Caco-2 (cell line): ENCODE measurements around the gene CSTPP1. TPM values are rescaled to one million over a fixed set of nuclear protein-coding genes. Genes with fewer than 3 reads are reported as not detected.

Experiments used
- BruUV-seq: library from RNA; stranded (reverse); fragments of 400-500 nt; replicated peaks from 2 replicates; lab custom pipeline; 2021; lab: Mats Ljungman, UMichigan
- CTCF ChIA-PET: fragments of 300-600 bp; sonication (Branson Sonifier 250); formaldehyde crosslinking; loops from one replicate; lab custom pipeline; 2022; ENCODE audit warnings: antibody characterized with exemption; lab: Charles Lee
- POLR2A ChIA-PET: fragments of 300-600 bp; sonication (Branson Sonifier 250); formaldehyde crosslinking; loops from one replicate; lab custom pipeline; 2022; ENCODE audit warnings: antibody characterized with exemption; lab: Charles Lee
- DNase-seq, 2 experiments: peaks; one replicate each; pipeline versions ENCODE4 v3.0.0 to v3.0.0-alpha.2; 2020 to 2022
- H3K27me3 ChIP-seq: replicated peaks from 2 replicates; pipeline ENCODE4 v1.6.0; 2011; ENCODE audit warnings: low read length; ENCODE audit not compliant: control insufficient read depth, insufficient read depth
- H3K36me3 ChIP-seq: 2 replicates; pipeline ENCODE4 v1.5.1; 2011; ENCODE audit warnings: low read length; ENCODE audit not compliant: control insufficient read depth, insufficient read depth
- H3K4me1 ChIP-seq: fragments of 250-450 bp; sonication (Bioruptor Pico); 2 replicates; pipeline ENCODE4 v1.5.1; 2020; ENCODE audit warnings: mild to moderate bottlenecking
- H3K4me3 ChIP-seq: 2 replicates; pipeline ENCODE4 v1.5.1; 2011; ENCODE audit warnings: low read depth, mild to moderate bottlenecking, control low read depth, low read length
- H3K9me3 ChIP-seq: fragments of 250-450 bp; sonication (Bioruptor Pico); 2 replicates; pipeline ENCODE4 v1.5.1; 2020; ENCODE audit warnings: mild to moderate bottlenecking, moderate library complexity
- H3K27ac Mint-ChIP-seq: one replicate; pipeline ENCODE4 v1.8.0; 2022; ENCODE audit warnings: mixed read lengths; ENCODE audit not compliant: unreplicated experiment
- H3K27me3 Mint-ChIP-seq: one replicate; pipeline ENCODE4 v1.8.0; 2022; ENCODE audit warnings: mixed read lengths; ENCODE audit not compliant: insufficient read depth, unreplicated experiment
- H3K36me3 Mint-ChIP-seq: one replicate; pipeline ENCODE4 v1.8.0; 2022; ENCODE audit warnings: mild to moderate bottlenecking, mixed read lengths; ENCODE audit not compliant: insufficient read depth, unreplicated experiment
- H3K4me1 Mint-ChIP-seq: one replicate; pipeline ENCODE4 v1.8.0; 2022; ENCODE audit warnings: low read depth, mixed read lengths; ENCODE audit not compliant: unreplicated experiment
- H3K4me3 Mint-ChIP-seq: one replicate; pipeline ENCODE4 v1.8.0; 2022; ENCODE audit warnings: mild to moderate bottlenecking, moderate library complexity, mixed read lengths; ENCODE audit not compliant: unreplicated experiment
- H3K9me3 Mint-ChIP-seq: one replicate; pipeline ENCODE4 v1.8.0; 2022; ENCODE audit warnings: mixed read lengths; ENCODE audit not compliant: unreplicated experiment
- CTCF ChIP-seq, 2 experiments: fragments of 200-600 bp in 1 of 2; IDR thresholded peaks; 1 replicate in 1 of 2; 2 replicates in 1 of 2; pipeline versions ENCODE4 v1.5.1 to v1.8.0; 2011 to 2022; ENCODE audit warnings: antibody characterized with exemption in 1 of 2, control low read depth in 1 of 2, inconsistent platforms in 1 of 2, low read depth in 1 of 2, low read length in 1 of 2, mild to moderate bottlenecking in 1 of 2, moderate library complexity in 1 of 2; ENCODE audit not compliant: insufficient read depth in 1 of 2, severe bottlenecking in 1 of 2, unreplicated experiment in 1 of 2
- intact Hi-C: fragments of 100-400 bp; cut with micrococcal nuclease; formaldehyde crosslinking; loops from one replicate; pipeline ENCODE4 v1.10.0; 2022; ENCODE audit not compliant: unreplicated experiment
- total RNA-seq: library from RNA; stranded (reverse); gene quantifications from 2 replicates; pipeline ENCODE4 v1.2.3, GENCODE V29; 2022

Gene CSTPP1
- total RNA-seq, 1 experiment from 2014 or later, result 22.9 TPM

GRCh38 chr11:47007579-47007978 lies 71.0 kb downstream of the CSTPP1 start:
- no peaks in the 10 kb centered on the region for H3K27me3 ChIP-seq
- BruUV-seq, result no TSS peak
- ChIA-PET CTCF (no interaction called here), POLR2A (no interaction called here)
- Mint-ChIP-seq H3K27me3 (no peaks in the 10 kb centered on the region), H3K36me3 (no peaks in the 10 kb centered on the region), H3K9me3 (no peaks in the 10 kb centered on the region), H3K4me1 (peaks cover 6% of the 10 kb centered on the region), H3K4me3 (no peak overlapping the region), H3K27ac (no peak overlapping the region)
- peaks cover 12% of the 10 kb centered on the region for H3K4me1 ChIP-seq
- no peaks in the 10 kb centered on the region for H3K36me3 ChIP-seq
- TF ChIP-seq CTCF (IDR thresholded peaks at IDR 0.05; ENCODE audit: insufficient read depth in 1 of 2, low read depth in 1 of 2, low read length in 1 of 2, severe bottlenecking in 1 of 2, unreplicated experiment in 1 of 2), result no peak
- no peaks in the 10 kb centered on the region for H3K9me3 ChIP-seq
- no peak for DNase-seq
- intact Hi-C loops, result no loop called here
- H3K4me3 ChIP-seq, result no peak overlapping the region

GRCh38 chr11:47010179-47010578 lies 73.6 kb downstream of the CSTPP1 start:
- Histone ChIP-seq H3K27me3 (no peaks in the 10 kb centered on the region), H3K36me3 (no peaks in the 10 kb centered on the region), H3K9me3 (no peaks in the 10 kb centered on the region), H3K4me1 (peaks cover 5% of the 10 kb centered on the region), H3K4me3 (no peak overlapping the region)
- intact Hi-C loops, result no loop called here
- Mint-ChIP-seq H3K4me1 (no peaks in the 10 kb centered on the region), H3K36me3 (no peaks in the 10 kb centered on the region), H3K4me3 (no peak overlapping the region), H3K27ac (no peak overlapping the region), H3K9me3 (no peaks in the 10 kb centered on the region), H3K27me3 (no peaks in the 10 kb centered on the region)
- TF ChIP-seq CTCF (IDR thresholded peaks at IDR 0.05; ENCODE audit: insufficient read depth in 1 of 2, low read depth in 1 of 2, low read length in 1 of 2, severe bottlenecking in 1 of 2, unreplicated experiment in 1 of 2), result no peak
- ChIA-PET CTCF (no interaction called here), POLR2A (no interaction called here)
- no peak for DNase-seq
- no TSS peak for BruUV-seq

- POLR2A ChIA-PET, result no interaction called here
- Mint-ChIP-seq H3K27ac (no peak overlapping the region), H3K27me3 (no peaks in the 10 kb centered on the region), H3K4me1 (no peaks in the 10 kb centered on the region), H3K4me3 (no peak overlapping the region), H3K36me3 (no peaks in the 10 kb centered on the region), H3K9me3 (no peaks in the 10 kb centered on the region)
- no TSS peak for BruUV-seq
- intact Hi-C loops, result no loop called here
- CTCF ChIA-PET, result no interaction called here
- Histone ChIP-seq H3K27me3 (no peaks in the 10 kb centered on the region), H3K9me3 (no peaks in the 10 kb centered on the region), H3K4me1 (no peaks in the 10 kb centered on the region), H3K4me3 (no peak overlapping the region), H3K36me3 (no peaks in the 10 kb centered on the region)
- TF ChIP-seq CTCF (IDR thresholded peaks at IDR 0.05; ENCODE audit: insufficient read depth in 1 of 2, low read depth in 1 of 2, low read length in 1 of 2, severe bottlenecking in 1 of 2, unreplicated experiment in 1 of 2), result no peak
- no peak for DNase-seq
These were observed 77.5 kb downstream of the CSTPP1 start for GRCh38 chr11:47014097-47014496.
